NCI-H1048 (cell line): Measurements from ENCODE around the gene ZNF511.

ENCODE experiments used
- DNase-seq: peaks from one replicate; lab custom pipeline; 2025; lab: John Stamatoyannopoulos, UW

Gene ZNF511

DNA sequence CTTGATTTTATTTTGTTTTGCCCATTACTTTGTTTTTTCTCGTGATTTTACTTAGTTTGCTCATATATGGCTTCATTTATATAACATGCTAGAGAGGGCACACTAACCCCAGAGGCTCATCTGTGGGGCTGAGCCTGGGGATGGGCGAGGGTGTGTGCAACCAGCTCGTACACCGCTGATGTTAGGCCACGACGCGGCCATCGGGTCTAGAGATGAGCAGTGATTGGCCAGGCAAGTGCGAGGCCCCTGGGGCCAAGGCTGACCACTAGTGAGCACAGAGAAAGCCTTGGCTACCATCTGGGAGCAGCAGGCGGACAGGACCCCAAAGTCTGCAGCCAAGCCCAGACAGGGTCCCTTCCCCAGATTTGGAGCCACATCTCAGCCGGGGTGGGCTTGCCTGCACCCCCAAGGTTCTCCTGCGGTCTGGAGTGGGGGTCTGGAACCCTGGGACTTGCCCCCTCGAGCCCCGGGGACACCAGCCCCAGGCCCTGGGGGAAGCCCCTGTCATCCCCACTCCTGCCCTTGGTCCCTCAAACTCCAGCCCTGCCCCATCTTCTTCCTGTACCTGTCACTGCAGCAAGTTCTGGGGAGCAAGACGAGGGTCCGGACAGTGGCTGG, 45.4 kb downstream of the ZNF511 start:
- no peak for DNase-seq

DNA sequence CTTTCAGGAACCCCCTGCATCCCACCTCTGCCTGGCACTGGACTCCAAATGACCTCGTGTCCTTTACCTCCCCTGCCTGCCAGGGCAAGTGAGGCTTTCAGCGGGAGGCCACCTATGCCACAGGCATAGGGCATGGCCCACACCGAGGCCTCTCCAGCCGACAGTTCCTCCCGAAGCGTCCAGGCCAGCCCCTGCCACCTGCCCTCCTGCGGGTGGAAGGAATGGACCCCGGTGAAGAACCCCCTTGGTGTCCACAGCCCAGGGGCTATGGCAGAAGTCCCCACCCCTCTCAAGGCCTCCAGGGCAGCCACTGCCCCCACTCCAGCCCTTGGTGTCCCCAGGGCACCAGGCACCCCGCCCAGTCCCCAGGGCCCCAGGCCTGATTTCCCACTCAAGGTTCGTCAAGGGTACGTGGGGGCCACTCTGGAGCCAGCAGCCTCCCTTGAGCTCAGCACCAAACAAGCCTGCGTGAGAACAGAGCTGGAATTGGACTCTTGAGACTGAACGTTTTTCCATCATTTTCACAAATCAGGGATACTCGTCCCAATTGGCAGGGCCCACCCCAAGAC, 46.0 kb downstream of the ZNF511 start:
- no peak for DNase-seq

DNA sequence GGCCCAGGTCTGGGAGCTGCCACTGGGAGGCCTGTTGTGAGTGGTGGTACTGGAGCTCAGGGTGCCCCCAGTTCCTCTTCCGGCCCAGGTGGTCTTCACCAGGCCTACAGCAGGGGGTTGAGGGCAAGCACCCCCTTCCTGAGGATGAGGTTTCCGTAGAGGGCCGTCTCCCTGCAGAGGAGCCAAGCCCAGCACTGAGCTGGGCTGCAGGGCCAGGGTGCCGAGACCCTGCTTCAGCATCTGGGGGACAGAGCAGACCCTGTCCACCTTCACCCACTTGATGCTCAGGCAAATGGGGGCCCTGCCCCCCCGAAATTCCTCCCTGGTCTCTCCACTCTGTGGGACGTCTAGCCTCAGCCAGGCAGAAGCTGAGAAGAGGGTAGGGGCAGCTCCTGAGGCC, 46.6 kb downstream of the ZNF511 start:
- no peak for DNase-seq

DNA sequence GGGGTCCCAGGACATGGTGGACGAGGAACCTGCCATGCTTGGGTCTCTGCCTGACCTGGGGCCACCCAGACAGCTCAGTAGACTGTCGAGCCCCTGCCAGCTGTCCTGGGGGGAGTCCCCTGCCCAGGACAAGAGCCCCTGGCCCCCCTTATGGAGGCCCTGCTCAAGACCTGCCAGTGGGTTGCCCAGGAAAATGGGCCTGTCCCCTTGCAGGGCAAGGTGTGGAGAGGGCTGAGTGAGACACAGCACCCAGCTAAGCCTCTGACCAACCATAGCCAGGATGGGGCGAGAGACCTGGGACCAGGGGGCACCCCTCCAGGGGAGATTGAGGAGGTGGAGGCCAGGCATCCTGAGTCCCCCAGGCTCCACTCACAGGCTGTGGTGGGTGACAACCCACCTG, 47.3 kb downstream of the ZNF511 start:
- no peak for DNase-seq

DNA sequence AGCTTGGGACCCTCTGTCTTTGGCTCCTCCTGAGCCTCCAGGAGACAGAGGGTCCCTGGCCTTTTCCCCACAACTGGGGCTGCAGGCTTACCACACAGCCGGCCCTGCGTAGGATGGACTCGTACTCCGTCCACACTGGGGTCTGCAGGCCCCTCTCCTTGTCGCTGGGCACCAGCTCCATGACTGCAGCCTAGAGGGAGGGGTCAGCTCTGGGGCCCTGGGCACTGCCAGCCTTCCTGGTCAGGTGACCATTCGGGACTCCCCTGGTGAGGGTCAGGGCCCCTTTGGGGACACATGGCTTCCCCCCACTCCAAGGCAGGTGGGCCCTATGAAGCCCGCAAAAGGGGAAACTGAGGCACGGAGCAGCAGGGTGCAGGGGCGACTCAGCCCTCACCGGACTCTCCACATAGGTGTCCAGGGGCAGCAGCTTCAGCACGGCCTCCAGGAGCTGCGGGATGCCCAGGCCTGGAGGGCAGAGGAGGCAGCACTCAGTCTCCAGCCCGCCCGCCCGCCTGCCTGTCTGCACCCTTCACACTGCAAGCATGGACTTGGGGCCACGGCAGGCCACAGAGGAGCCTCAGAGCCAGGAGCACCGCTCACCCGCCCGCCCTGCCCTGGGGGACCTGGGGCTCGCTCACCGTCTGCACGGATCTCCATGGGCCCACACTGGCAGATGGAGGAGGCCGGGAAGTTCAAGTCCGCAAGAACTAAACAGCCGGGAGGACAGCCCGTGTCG, 48.0 kb downstream of the ZNF511 start:
- DNase-seq: no peak

DNA sequence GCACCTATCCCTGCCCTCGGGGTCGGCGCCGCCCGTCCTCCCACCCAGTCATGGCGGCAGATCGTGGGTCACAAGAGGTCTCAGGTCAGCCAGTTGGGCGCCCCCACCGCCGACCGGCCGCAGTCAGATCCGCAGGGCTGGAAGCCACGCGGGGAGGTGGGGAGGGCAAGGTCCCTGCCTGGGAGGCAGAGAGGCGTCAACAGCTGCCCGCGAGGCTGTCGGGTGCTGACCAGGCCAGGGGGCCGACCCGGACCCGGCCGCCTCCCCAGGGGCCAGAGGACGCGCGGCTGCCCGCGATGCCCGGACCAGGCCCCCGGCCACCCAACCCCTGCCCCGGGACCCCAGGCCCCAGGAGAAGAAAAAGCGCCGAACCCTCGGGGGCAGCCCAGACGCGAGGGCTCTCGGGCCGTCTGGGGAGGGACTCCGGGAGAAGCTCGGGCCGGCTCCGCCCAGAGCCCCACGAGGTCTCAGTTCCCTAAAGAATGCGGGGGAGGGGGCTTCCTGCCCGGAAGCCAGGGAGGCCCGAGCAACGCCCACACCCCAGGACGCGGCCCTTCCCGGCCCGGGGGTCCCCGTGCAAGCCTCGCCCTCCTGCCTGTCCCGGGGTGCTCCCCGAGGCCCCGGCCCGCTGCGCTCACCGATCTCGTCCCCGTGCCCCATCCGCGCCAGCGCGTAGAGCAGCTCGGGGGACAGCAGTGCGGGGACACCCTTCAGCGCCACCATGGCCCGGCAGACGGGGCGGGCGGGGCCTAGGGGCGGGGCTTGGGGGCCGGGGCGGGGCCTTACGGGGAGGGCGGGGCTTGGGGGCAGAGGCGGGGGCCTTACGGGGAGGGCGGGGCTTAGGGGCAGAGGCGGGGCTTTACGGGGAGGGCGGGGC, 48.8 kb downstream of the ZNF511 start, which contains the start of gene FUOM:
Gene FUOM (minus strand): TSS at position 735 of the 877 bp plus-strand sequence. CDS start 12 bp downstream, at position 723.
- DNase-seq: no peak

- no peak for DNase-seq
Measured at GRCh38 chr10:133358162-133358924, 49.6 kb downstream of the ZNF511 start.

GRCh38 chr10:133358925-133359310, 50.2 kb downstream of the ZNF511 start:
- no peak for DNase-seq

GRCh38 chr10:133359554-133359971, 50.8 kb downstream of the ZNF511 start:
- no peak for DNase-seq

DNA sequence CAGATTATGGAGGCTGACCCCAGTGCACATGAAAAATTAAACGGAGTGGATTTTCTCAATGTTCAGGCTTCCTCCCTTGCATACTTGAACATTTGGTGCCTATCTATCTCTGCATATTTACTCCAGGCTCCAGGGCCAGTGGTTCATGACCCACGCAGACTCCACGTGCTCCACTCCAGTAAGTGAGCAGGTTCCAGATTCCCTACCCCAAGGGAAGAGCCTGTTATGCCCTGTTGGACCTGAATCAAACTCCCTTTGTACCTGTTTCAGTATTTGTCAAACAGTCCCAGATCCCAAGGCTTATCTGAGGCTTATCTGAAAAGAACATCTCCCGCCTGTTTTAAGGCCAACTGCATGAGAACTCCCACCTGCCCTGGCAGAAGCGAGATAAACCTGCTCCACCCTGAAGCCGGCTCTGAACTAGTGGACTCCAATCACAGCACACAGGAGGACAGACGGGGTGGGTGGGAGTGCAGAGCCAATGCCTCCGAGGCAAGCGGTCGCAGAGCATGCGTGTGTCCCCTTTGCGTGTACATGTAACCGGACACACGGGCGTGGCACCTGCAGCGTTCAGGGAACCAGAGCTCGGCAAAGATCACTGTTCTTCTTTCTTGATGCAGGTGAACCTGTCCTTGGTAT, 51.4 kb downstream of the ZNF511 start:
- DNase-seq: no peak

GRCh38 chr10:133361227-133361626, 52.5 kb downstream of the ZNF511 start:
- no peak for DNase-seq

GRCh38 chr10:133361773-133362441, 53.2 kb downstream of the ZNF511 start:
- DNase-seq: no peak
